Endothelial cell of umbilical vein (primary cell): ENCODE results near the gene FMR1NB. TPM values are rescaled to one million over a fixed set of nuclear protein-coding genes. Genes with fewer than 3 reads are reported as not detected.

Experiments
- Bru-seq: library from RNA; stranded (reverse); fragments of 400-500 nt; gene quantifications from one replicate; lab custom pipeline; 2021; lab: Mats Ljungman, UMichigan
- BruChase-seq, 2 experiments: library from RNA; stranded (reverse); fragments of 400-500 nt; gene quantifications; one replicate each; lab custom pipeline; 2021; lab: Mats Ljungman, UMichigan
- BruUV-seq: library from RNA; stranded (reverse); fragments of 400-500 nt; replicated peaks from 2 replicates; lab custom pipeline; 2021; lab: Mats Ljungman, UMichigan
- CTCF ChIA-PET: fragments of 300-600, 350-600 bp; sonication (Branson Sonifier 250); formaldehyde crosslinking; loops from one replicate; lab custom pipeline; 2021; ENCODE audit warnings: antibody characterized with exemption, inconsistent platforms; lab: Charles Lee
- POLR2A ChIA-PET: fragments of 300-600, 350-600 bp; sonication (Branson Sonifier 250); formaldehyde crosslinking; loops from one replicate; lab custom pipeline; 2021; ENCODE audit warnings: antibody characterized with exemption, inconsistent platforms; lab: Charles Lee
- DNase-seq: peaks from one replicate; pipeline ENCODE4 v3.0.0-alpha.2; 2011; ENCODE audit warnings: low read depth, low spot score
- FAIRE-seq: peaks from 2 replicates; lab custom pipeline; 2011; peaks lifted over from hg19 to GRCh38; lab: Jason Lieb, UNC
- H2AFZ ChIP-seq: 2 replicates; pipeline ENCODE4 v1.6.0; 2012; ENCODE audit warnings: low read depth, low read length, control low read depth, inconsistent platforms
- H3K27ac ChIP-seq: 2 replicates; pipeline ENCODE4 v1.5.1; 2011; ENCODE audit warnings: low read depth, mild to moderate bottlenecking, control low read depth, low read length, moderate library complexity; ENCODE audit not compliant: insufficient read depth
- H3K27me3 ChIP-seq, 2 experiments: 2 replicates each; pipeline versions ENCODE4 v1.6.0 to v1.6.1; 2011; ENCODE audit warnings: low read length in 2 of 2, mixed read lengths in 1 of 2; ENCODE audit not compliant: control insufficient read depth in 2 of 2, insufficient read depth in 2 of 2
- H3K36me3 ChIP-seq, 2 experiments: 2 replicates in 1 of 2; 3 replicates in 1 of 2; pipeline ENCODE4 v1.5.1; 2011; ENCODE audit warnings: low read length in 2 of 2, mild to moderate bottlenecking in 1 of 2, moderate library complexity in 1 of 2; ENCODE audit not compliant: control insufficient read depth in 2 of 2, insufficient read depth in 2 of 2; ENCODE audit errors: extremely low read depth in 1 of 2
- H3K4me1 ChIP-seq: 3 replicates; pipeline ENCODE4 v1.5.1; 2011; ENCODE audit warnings: mild to moderate bottlenecking, low read length; ENCODE audit not compliant: control insufficient read depth, insufficient read depth; ENCODE audit errors: extremely low read depth
- H3K4me2 ChIP-seq: 2 replicates; pipeline ENCODE4 v1.6.1; 2011; ENCODE audit warnings: low read length, control low read depth, mixed read lengths; ENCODE audit not compliant: insufficient read depth
- H3K4me3 ChIP-seq, 3 experiments: fragments of 200-600 bp in 1 of 3; sonication (generic), shearing (Covaris generic) in 1 of 3; replicated peaks in 1 of 3; 2 replicates each; pipeline ENCODE4 v1.5.1; 2011 to 2016; ENCODE audit warnings: control low read depth in 3 of 3, low read length in 3 of 3, mild to moderate bottlenecking in 2 of 3, inconsistent platforms in 1 of 3, low read depth in 1 of 3, moderate library complexity in 1 of 3; ENCODE audit not compliant: insufficient read depth in 1 of 3
- H3K79me2 ChIP-seq: 2 replicates; pipeline ENCODE4 v1.6.0; 2012; ENCODE audit warnings: low read length, inconsistent platforms; ENCODE audit not compliant: control insufficient read depth, insufficient read depth
- H3K9ac ChIP-seq: replicated peaks from 2 replicates; pipeline ENCODE3; 2011; ENCODE audit warnings: low read length, control low read depth; ENCODE audit not compliant: insufficient read depth; ENCODE audit errors: extremely low read depth
- H3K9me1 ChIP-seq: replicated peaks from 3 replicates; pipeline ENCODE4 v1.6.0; 2011; ENCODE audit warnings: mild to moderate bottlenecking, low read length; ENCODE audit not compliant: control insufficient read depth, insufficient read depth; ENCODE audit errors: extremely low read depth
- H3K9me3 ChIP-seq: replicated peaks from 2 replicates; pipeline ENCODE4 v1.5.1; 2012; ENCODE audit warnings: low read length, inconsistent platforms; ENCODE audit not compliant: control insufficient read depth, insufficient read depth
- H4K20me1 ChIP-seq: replicated peaks from 2 replicates; pipeline ENCODE3; 2011; ENCODE audit warnings: mild to moderate bottlenecking, low read length; ENCODE audit not compliant: control insufficient read depth, insufficient read depth; ENCODE audit errors: extremely low read depth
- CTCF ChIP-seq, 2 donors: IDR thresholded peaks; 1 replicate in 1 of 2; 2 replicates in 1 of 2; pipeline ENCODE4 v1.5.1; 2011; ENCODE audit warnings: low read length in 2 of 2, mild to moderate bottlenecking in 2 of 2, moderate library complexity in 2 of 2, control low read depth in 1 of 2, inconsistent platforms in 1 of 2, low read depth in 1 of 2; ENCODE audit not compliant: insufficient read depth in 1 of 2; ENCODE audit errors: extremely low read depth in 1 of 2
- EZH2 ChIP-seq: IDR thresholded peaks from 2 replicates; pipeline ENCODE4 v1.6.1; 2012; ENCODE audit warnings: borderline replicate concordance, low read depth, mild to moderate bottlenecking, moderate library complexity, low read length, inconsistent platforms; ENCODE audit not compliant: severe bottlenecking
- FOS ChIP-seq: IDR thresholded peaks from 2 replicates; pipeline ENCODE4 v1.6.1; 2011; ENCODE audit warnings: mild to moderate bottlenecking, low read length, moderate library complexity, borderline replicate concordance; ENCODE audit not compliant: insufficient read depth
- GATA2 ChIP-seq: IDR thresholded peaks from 2 replicates; pipeline ENCODE4 v1.7.0; 2011; ENCODE audit warnings: low read depth, mild to moderate bottlenecking, moderate library complexity, mixed read lengths, low read length; ENCODE audit not compliant: insufficient read length, insufficient read depth
- JUN ChIP-seq: IDR thresholded peaks from 2 replicates; pipeline ENCODE4 v1.6.1; 2011; ENCODE audit warnings: borderline replicate concordance, low read depth; ENCODE audit not compliant: insufficient read length, insufficient read depth
- MYC ChIP-seq: IDR thresholded peaks from one replicate; pipeline ENCODE4 v1.6.1; 2011; ENCODE audit warnings: mild to moderate bottlenecking, low read depth, low read length
- POLR2A ChIP-seq: IDR thresholded peaks from 2 replicates; pipeline ENCODE4 v1.6.1; 2012; ENCODE audit warnings: low read depth, mild to moderate bottlenecking, control low read depth, low read length
- POLR2AphosphoS5 ChIP-seq: IDR thresholded peaks from 2 replicates; pipeline ENCODE4 v1.6.1; 2012; ENCODE audit warnings: low read depth, mild to moderate bottlenecking, control low read depth, low read length, moderate library complexity; ENCODE audit not compliant: insufficient read depth
- dilution Hi-C: fragments of 300-500 bp; cut with MboI; formaldehyde crosslinking; loops from one replicate; pipeline ENCODE4 v1.15.0; 2019; ENCODE audit warnings: low sequenced_read_pairs; ENCODE audit not compliant: extremely low pct_ligation_motif_present
- intact Hi-C: fragments of 100-400 bp; cut with micrococcal nuclease; formaldehyde crosslinking; loops from one replicate; pipeline ENCODE4 v1.10.0; 2022
- long read RNA-seq: library from polyadenylated mRNA; stranded (forward); transcript quantifications from one replicate; pipeline ENCODE4 v2.0.0, GENCODE V29; 2021
- polyA minus RNA-seq, 3 experiments: library from RNA; depleted of rRNA, polyadenylated mRNA; stranded (reverse); fragments of >200 nt; gene quantifications; 1 replicate in 1 of 3; 2 replicates in 2 of 3; pipeline ENCODE4 v1.2.3, GENCODE V29; 2011
- polyA plus RNA-seq, 4 experiments: library from polyadenylated mRNA; depleted of rRNA in 3 of 4; stranded (reverse) in 3 of 4; unstranded in 1 of 4; fragments of >200 nt; gene quantifications; 2 replicates each; pipeline versions ENCODE4 v1.2.1 to v1.2.3, GENCODE V29; 2011 to 2012; ENCODE audit warnings: missing spikeins in 1 of 4
- total RNA-seq: library from RNA; stranded (reverse); gene quantifications from 2 replicates; pipeline ENCODE4 v1.2.3, GENCODE V29; 2021
- TF ChIP-seq, protein P1 (sequence below): IDR thresholded peaks from 2 replicates; pipeline ENCODE4 v1.6.1; 2011; ENCODE audit not compliant: insufficient read depth, insufficient read length

FMR1NB gene, protein sequence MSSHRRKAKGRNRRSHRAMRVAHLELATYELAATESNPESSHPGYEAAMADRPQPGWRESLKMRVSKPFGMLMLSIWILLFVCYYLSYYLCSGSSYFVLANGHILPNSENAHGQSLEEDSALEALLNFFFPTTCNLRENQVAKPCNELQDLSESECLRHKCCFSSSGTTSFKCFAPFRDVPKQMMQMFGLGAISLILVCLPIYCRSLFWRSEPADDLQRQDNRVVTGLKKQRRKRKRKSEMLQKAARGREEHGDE
- not detected in 2 replicates for total RNA-seq
- polyA plus RNA-seq = not detected in 2 replicates
- not detected in 2 replicates for polyA plus RNA-seq (2011; cell fraction: cytosol; rRNA removed)
- not detected in 2 replicates for polyA plus RNA-seq (2011; cell fraction: nucleus; rRNA removed)
- not detected in 2 replicates for polyA plus RNA-seq (2012)
- not detected in 2 replicates for polyA minus RNA-seq
- not detected for polyA minus RNA-seq (2011; cell fraction: cytosol; rRNA and poly(A)+ RNA removed)
- polyA minus RNA-seq (2011; cell fraction: nucleus; rRNA and poly(A)+ RNA removed) = not detected in 2 replicates
- percentile 4 among the genes with signal in this experiment for Bru-seq, nascent RNA
- BruChase-seq, experiment 1, labeled RNA remaining after a 6-hour chase = percentile 6 among the genes with signal in this experiment
- BruChase-seq, experiment 2, labeled RNA remaining after a 2-hour chase = percentile 11 among the genes with signal in this experiment
- long read RNA-seq = 0 reads

DNA sequence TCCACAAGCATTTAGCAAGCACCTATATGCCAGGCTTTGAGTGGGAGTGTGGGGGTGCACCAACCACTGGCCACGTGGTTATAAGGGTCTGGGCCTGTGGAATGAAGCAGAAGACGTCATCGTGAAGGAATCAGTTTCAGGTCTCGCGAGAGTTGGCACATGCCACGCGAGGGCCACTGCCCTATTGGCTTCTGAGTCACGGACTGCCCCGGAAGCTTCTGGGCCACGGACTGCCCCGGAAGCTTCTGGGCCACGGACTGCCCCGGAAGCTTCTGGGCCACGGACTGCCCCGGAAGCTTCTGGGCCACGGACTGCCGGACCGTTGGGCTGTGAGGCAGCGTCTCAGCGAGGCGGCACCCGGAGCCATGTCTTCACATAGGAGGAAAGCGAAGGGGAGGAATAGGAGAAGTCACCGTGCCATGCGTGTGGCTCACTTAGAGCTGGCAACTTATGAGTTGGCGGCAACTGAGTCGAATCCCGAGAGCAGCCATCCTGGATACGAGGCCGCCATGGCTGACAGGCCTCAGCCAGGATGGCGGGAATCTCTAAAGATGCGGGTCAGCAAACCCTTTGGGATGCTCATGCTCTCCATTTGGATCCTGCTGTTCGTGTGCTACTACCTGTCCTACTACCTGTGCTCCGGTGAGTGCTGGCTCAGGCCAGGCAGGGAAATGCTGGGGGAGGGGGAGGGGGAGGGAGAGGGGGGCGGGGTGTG, at the start of gene FMR1NB:
TSS of gene FMR1NB (plus strand) at position 300 of the 715 bp plus-strand sequence. CDS start at position 366, 66 bp downstream.
- Histone ChIP-seq H3K79me2 (no peaks in the 10 kb centered on the region), H3K27ac (no peak within 1 kb of the TSS), H3K9me3 (no peaks in the 10 kb centered on the region), H3K27me3 (no peaks in the 10 kb centered on the region), H3K4me3 (no peak within 1 kb of the TSS), H3K4me2 (no peak within 1 kb of the TSS), H2AFZ (no peak within 1 kb of the TSS), H3K9ac (no peak within 1 kb of the TSS), H3K4me1 (no peaks in the 10 kb centered on the region), H3K36me3 (no peaks in the 10 kb centered on the region), H3K9me1 (no peaks in the 10 kb centered on the region), H4K20me1 (no peaks in the 10 kb centered on the region)
- no peak for FAIRE-seq
- dilution Hi-C loops = no loop called here
- intact Hi-C loops = no loop called here
- no TSS peak for BruUV-seq
- ChIA-PET CTCF (no interaction called here), POLR2A (no interaction called here)
- no peak for DNase-seq
- TF ChIP-seq CTCF (IDR thresholded peaks at IDR 0.05; ENCODE audit: extremely low read depth in 1 of 2, insufficient read depth in 1 of 2, low read depth in 1 of 2, low read length in 2 of 2) (no peak), FOS (no peak), EZH2 (no peak), GATA2 (no peak), MYC (no peak), POLR2A (no peak), JUN (no peak), POLR2AphosphoS5 (no peak)
- TF ChIP-seq, protein P1, sequence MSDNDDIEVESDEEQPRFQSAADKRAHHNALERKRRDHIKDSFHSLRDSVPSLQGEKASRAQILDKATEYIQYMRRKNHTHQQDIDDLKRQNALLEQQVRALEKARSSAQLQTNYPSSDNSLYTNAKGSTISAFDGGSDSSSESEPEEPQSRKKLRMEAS = no peak
